ENCODE data around the gene MAP3K5.

GRCh38 chr6:136613477-136613876 is 178.8 kb downstream of the MAP3K5 start:
- TF ChIP-seq CTCF (IDR thresholded peaks at IDR 0.05): no peak
- no peak for TF ChIP-seq POLR2A (IDR thresholded peaks at IDR 0.05)
- no peak for TF ChIP-seq POLR2AphosphoS5 (IDR thresholded peaks at IDR 0.05)
